HAP-1 (cell line): ENCODE results near the gene NRN1L.
"Not testable (repeated sequence)": the region's sequence is repeated elsewhere in the genome, so short reads cannot be mapped to it uniquely, and the experiment has no call there.

Source experiments
- DNase-seq, 2 experiments: peaks; one replicate each; pipeline ENCODE4 v3.0.0-alpha.2; 2016 to 2020; ENCODE audit warnings: low spot score in 2 of 2
- H3K27me3 ChIP-seq: fragments of 250-450 bp; sonication (Bioruptor Pico); 2 replicates; pipeline ENCODE4 v1.5.1; 2020; ENCODE audit warnings: low read depth, mild to moderate bottlenecking, moderate library complexity
- H3K36me3 ChIP-seq: fragments of 250-450 bp; sonication (Bioruptor Pico); replicated peaks from 2 replicates; pipeline ENCODE4 v1.5.1; 2020; ENCODE audit warnings: mild to moderate bottlenecking
- H3K4me1 ChIP-seq: fragments of 250-450 bp; sonication (Bioruptor Pico); 2 replicates; pipeline ENCODE4 v1.5.1; 2020; ENCODE audit warnings: mild to moderate bottlenecking
- H3K4me3 ChIP-seq: fragments of 250-450 bp; sonication (Bioruptor Pico); 2 replicates; pipeline ENCODE4 v1.5.1; 2020; ENCODE audit warnings: mild to moderate bottlenecking, moderate library complexity
- H3K9me3 ChIP-seq: fragments of 250-450 bp; sonication (Bioruptor Pico); 2 replicates; pipeline ENCODE4 v1.5.1; 2020; ENCODE audit warnings: mild to moderate bottlenecking, moderate library complexity
- in situ Hi-C: fragments of 300-500 bp; cut with MboI; formaldehyde crosslinking; loops from 3 replicates; pipeline ENCODE4 v1.14.3; 2020; ENCODE audit warnings: low sequenced_read_pairs, inconsistent platforms, mixed read lengths

Gene NRN1L

GRCh38 chr16:67907397-67908180 is 22.9 kb downstream of the NRN1L start:
- DNase-seq, result no peak
- in situ Hi-C loops, result no loop called here
- Histone ChIP-seq H3K4me1 (no peaks in the 10 kb centered on the region), H3K27me3 (no peaks in the 10 kb centered on the region), H3K9me3 (no peaks in the 10 kb centered on the region), H3K36me3 (peaks cover 7% of the 10 kb centered on the region), H3K4me3 (no peak overlapping the region)

GRCh38 chr16:67909056-67909742 is 24.5 kb downstream of the NRN1L start:
- Histone ChIP-seq H3K4me3 (no peak overlapping the region), H3K36me3 (peaks cover 7% of the 10 kb centered on the region; the same call in 1 of the 2 replicates), H3K4me1 (no peaks in the 10 kb centered on the region), H3K9me3 (no peaks in the 10 kb centered on the region), H3K27me3 (no peaks in the 10 kb centered on the region)
- in situ Hi-C loops, result no loop called here
- no peak for DNase-seq

GRCh38 chr16:67910158-67910557 is 25.5 kb downstream of the NRN1L start:
- no peaks in the 10 kb centered on the region for H3K4me1 ChIP-seq
- no peak for DNase-seq
- in situ Hi-C loops, result no loop called here
- no peaks in the 10 kb centered on the region for H3K27me3 ChIP-seq
- no peaks in the 10 kb centered on the region for H3K9me3 ChIP-seq
- H3K4me3 ChIP-seq, result no peak overlapping the region
- H3K36me3 ChIP-seq, result peaks cover 7% of the 10 kb centered on the region; the same call in 1 of the 2 replicates

DNA sequence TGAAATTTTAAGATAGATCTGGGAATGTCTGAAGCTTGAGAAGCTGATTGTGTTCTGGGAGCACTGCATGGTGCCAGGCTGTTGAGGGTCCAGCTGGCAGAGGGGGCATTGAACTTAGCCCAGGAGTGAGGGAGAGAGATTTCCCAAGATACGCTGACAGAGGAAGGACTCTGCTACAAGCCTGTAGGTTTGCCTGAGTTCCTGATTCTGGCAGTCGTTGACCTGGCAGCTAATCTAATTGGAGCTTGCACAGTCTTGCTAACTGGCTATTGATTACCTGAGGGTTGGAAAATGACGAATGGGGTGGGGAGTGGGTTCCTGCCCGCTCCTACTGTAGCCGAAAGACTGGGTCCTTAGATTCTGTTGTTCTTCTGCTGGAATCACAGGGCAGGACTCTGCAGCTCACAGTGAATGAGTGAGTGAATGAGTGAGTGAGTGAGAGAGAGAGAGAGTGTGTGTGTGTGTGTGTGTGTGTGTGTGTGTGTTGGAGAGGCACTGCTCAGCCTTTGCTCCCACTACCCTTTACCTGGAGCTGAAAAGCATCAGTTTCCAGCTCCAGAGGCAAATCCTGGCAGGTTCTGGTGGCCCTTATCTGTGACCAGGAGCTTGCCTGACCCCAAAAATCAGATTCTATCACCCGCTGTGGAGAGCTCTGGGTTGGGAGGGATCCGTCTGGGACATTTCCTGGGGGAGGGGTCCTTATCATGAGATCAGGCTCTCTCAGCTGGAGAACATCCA is 30.2 kb downstream of the NRN1L start:
- no peaks in the 10 kb centered on the region for H3K9me3 ChIP-seq
- DNase-seq, result no peak
- in situ Hi-C loops, result no loop called here
- H3K4me3 ChIP-seq, result no peak overlapping the region
- H3K4me1 ChIP-seq, result no peaks in the 10 kb centered on the region
- peaks cover 10% of the 10 kb centered on the region; the same call in 1 of the 2 replicates for H3K36me3 ChIP-seq
- H3K27me3 ChIP-seq, result no peaks in the 10 kb centered on the region

DNA sequence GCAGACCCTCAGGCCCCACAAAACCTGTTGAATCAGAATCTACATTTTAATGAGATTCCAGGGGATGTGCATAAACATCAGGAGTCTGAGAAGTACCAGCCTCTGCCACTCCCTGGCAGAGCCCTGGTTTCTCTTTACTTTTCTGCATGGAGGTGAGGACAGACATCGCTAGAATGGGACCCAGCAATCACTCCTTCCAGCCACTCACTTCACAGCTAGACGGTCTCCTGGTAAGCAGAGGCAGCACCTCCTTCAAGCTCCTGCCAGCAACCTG is 30.7 kb downstream of the NRN1L start:
- not testable (repeated sequence) for DNase-seq

GRCh38 chr16:67915831-67916723 is 31.4 kb downstream of the NRN1L start:
- no peaks in the 10 kb centered on the region for H3K9me3 ChIP-seq
- H3K36me3 ChIP-seq, result peaks cover 6% of the 10 kb centered on the region; the same call in 1 of the 2 replicates
- H3K27me3 ChIP-seq, result no peaks in the 10 kb centered on the region
- H3K4me1 ChIP-seq, result no peaks in the 10 kb centered on the region
- H3K4me3 ChIP-seq, result no peak overlapping the region
- in situ Hi-C loops, result no loop called here
- no peak for DNase-seq

More for the DNA sequence above, 30.7 kb downstream of the NRN1L start:
- H3K27me3 ChIP-seq, H3K9me3 ChIP-seq, in situ Hi-C loops, H3K36me3 ChIP-seq, H3K4me3 ChIP-seq, H3K4me1 ChIP-seq: not testable (repeated sequence)

- no peak for DNase-seq
- H3K36me3 ChIP-seq, result peaks cover 2% of the 10 kb centered on the region; the same call in 1 of the 2 replicates
- no peaks in the 10 kb centered on the region for H3K27me3 ChIP-seq
- in situ Hi-C loops, result no loop called here
- no peak overlapping the region for H3K4me3 ChIP-seq
- no peaks in the 10 kb centered on the region for H3K9me3 ChIP-seq
- no peaks in the 10 kb centered on the region for H3K4me1 ChIP-seq
Observed at GRCh38 chr16:67917140-67917851, 32.6 kb downstream of the NRN1L start.

DNA sequence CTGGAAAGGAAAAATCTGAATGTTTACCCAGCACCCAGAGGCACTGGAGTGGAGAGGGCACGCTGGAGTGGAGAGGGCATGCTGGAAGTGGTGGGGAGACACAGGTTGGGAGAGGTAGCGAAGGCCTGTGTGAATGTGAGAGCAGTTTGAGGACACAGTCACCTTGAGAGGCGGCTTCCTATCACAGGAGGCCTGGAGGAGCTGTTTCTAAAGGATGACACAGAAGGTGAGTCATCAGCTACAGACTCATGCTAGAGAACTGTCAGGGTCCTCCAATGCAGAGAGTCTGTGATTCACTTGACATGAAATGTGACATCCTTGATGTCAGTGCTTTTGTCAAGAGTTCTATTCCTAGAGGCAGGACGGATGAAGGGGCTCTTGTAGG is 33.2 kb downstream of the NRN1L start:
- Histone ChIP-seq H3K4me1 (no peaks in the 10 kb centered on the region), H3K36me3 (peaks cover 2% of the 10 kb centered on the region; the same call in 1 of the 2 replicates), H3K9me3 (no peaks in the 10 kb centered on the region), H3K27me3 (no peaks in the 10 kb centered on the region), H3K4me3 (no peak overlapping the region)
- in situ Hi-C loops, result no loop called here
- no peak for DNase-seq

- Histone ChIP-seq H3K4me1 (no peaks in the 10 kb centered on the region), H3K9me3 (no peaks in the 10 kb centered on the region), H3K36me3 (peaks cover 10% of the 10 kb centered on the region), H3K4me3 (no peak overlapping the region), H3K27me3 (no peaks in the 10 kb centered on the region)
- no peak for DNase-seq
- in situ Hi-C loops, result no loop called here
Observed at GRCh38 chr16:67919622-67920221, 35.0 kb downstream of the NRN1L start.

DNA sequence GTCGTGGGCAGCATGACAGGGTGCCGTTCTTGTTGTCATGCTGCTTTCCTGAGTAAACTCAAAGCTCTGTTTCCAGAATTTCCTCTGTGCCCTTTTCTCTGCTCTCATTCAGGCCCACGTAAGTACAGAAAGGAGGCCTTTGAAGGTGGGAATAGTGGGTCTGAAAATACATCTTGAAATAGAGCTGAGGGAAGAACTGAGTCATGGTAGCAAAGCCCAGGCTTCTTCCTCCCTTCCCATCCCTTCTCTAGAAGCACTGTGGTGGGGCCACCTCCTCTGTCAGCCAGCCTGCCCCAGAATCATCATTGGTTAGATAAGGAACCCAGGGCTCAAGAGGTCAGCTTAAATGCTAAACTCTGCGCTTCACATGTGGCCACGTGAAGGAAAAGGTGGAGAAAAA is 37.5 kb downstream of the NRN1L start:
- in situ Hi-C loops, result no loop called here
- no peaks in the 10 kb centered on the region for H3K4me1 ChIP-seq
- peaks cover 10% of the 10 kb centered on the region for H3K36me3 ChIP-seq
- no peaks in the 10 kb centered on the region for H3K27me3 ChIP-seq
- H3K9me3 ChIP-seq, result no peaks in the 10 kb centered on the region
- no peak overlapping the region for H3K4me3 ChIP-seq
- no peak for DNase-seq

DNA sequence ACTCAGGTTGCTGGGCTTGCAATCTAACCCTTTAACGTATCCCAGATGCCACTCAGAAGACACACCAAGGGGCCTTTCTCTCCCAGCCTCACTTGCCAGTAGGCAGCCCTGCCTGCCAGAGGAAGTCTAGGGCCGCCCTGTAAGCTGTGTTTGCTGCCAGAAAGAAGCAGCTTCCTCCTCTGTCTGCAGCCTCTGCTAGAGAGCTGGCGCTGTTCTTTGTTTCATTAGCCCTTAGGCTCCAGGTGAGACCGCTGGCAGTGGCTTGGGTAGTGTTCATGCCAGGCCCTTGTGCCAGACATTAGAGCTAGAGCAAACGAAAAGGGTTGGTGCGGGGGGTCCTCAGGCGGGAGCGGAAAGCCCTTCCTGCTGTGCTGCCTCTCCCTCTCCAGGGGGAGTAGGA is 38.1 kb downstream of the NRN1L start:
- no peak overlapping the region for H3K4me3 ChIP-seq
- no peaks in the 10 kb centered on the region for H3K9me3 ChIP-seq
- DNase-seq, result no peak
- H3K27me3 ChIP-seq, result no peaks in the 10 kb centered on the region
- H3K36me3 ChIP-seq, result peaks cover 13% of the 10 kb centered on the region
- H3K4me1 ChIP-seq, result no peaks in the 10 kb centered on the region
- in situ Hi-C loops, result no loop called here

DNA sequence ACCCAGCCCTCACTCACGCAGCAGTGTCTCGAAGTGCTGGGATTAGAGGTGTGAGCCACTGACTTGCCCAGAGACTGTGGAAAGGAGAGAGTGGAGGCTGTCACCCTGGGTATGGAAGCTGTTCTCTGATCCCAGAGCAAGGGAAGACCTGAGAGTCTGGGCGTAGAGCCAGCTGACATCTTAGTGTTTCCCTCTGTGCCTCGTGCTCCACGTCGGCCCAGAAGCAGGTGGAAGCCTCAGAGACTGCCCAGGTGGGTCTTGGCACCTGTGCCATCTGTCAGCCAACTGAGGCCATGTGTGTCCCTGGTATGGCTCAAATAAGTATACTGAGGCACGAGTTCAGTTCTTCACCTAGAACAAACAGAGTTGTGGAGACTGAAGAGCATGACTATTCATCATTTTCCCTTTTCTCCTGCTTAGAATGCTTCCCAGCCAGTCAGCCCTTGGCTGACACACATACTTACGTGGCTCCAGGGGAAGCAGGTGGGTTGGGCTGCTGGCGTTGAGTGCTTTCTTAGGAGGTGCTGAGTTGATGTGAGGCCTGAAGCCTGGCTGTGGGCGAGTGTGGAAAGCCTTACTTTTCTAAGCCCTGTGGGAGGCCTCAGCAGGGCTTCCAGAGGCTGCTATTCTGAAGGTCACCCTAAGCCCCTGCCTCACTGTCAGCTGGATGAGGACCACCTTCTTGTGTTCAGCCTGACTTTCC is 38.9 kb downstream of the NRN1L start:
- in situ Hi-C loops, result no loop called here
- no peaks in the 10 kb centered on the region for H3K9me3 ChIP-seq
- peaks cover 17% of the 10 kb centered on the region for H3K36me3 ChIP-seq
- no peaks in the 10 kb centered on the region for H3K27me3 ChIP-seq
- no peaks in the 10 kb centered on the region for H3K4me1 ChIP-seq
- H3K4me3 ChIP-seq, result no peak overlapping the region
- DNase-seq, result no peak
